Upper lobe of left lung (tissue), 6 donors: ENCODE measurements around the gene STARD5. TPM values are rescaled to one million over a fixed set of nuclear protein-coding genes. Genes with fewer than 3 reads are reported as not detected.

Experiments used
- ATAC-seq, 2 donors: fragments of 200-7000 bp; cut with Tn5 transposase; one replicate each; pipeline ENCODE4 v1.9.1; 2022; ENCODE audit warnings: mild to moderate bottlenecking in 2 of 2, moderate library complexity in 2 of 2; ENCODE audit not compliant: low FRiP score in 2 of 2
- DNase-seq, 2 donors: peaks; one replicate each; pipeline ENCODE4 v3.0.0-alpha.2; 2019 to 2020
- H3K27ac ChIP-seq, 4 donors: fragments of 200-600 bp; sonication (generic); one replicate each; pipeline ENCODE4 v1.5.1; 2016 to 2019
- H3K27me3 ChIP-seq, 4 donors: fragments of 200-600 bp; sonication (generic); one replicate each; pipeline ENCODE4 v1.5.1; 2017 to 2019
- H3K36me3 ChIP-seq, 4 donors: fragments of 200-600 bp; sonication (generic); one replicate each; pipeline ENCODE4 v1.5.1; 2016 to 2019
- H3K4me1 ChIP-seq, 4 donors: fragments of 200-600 bp; sonication (generic); one replicate each; pipeline ENCODE4 v1.5.1; 2018 to 2019
- H3K4me3 ChIP-seq, 4 donors: fragments of 200-600 bp; sonication (generic); one replicate each; pipeline ENCODE4 v1.5.1; 2017 to 2019; ENCODE audit warnings: mild to moderate bottlenecking in 2 of 4, moderate library complexity in 1 of 4
- H3K9me3 ChIP-seq, 4 donors: fragments of 200-600 bp; sonication (generic); one replicate each; pipeline ENCODE4 v1.5.1; 2018 to 2019
- EP300 ChIP-seq, 4 donors: sonication (generic); formaldehyde crosslinking; IDR thresholded peaks; one replicate each; pipeline ENCODE4 v1.5.1; 2017; ENCODE audit warnings: antibody characterized with exemption in 4 of 4, control low read depth in 2 of 4
- POLR2A ChIP-seq, 4 donors: fragments of 450-650 bp; IDR thresholded peaks; one replicate each; pipeline ENCODE4 v1.5.1; 2016 to 2017; ENCODE audit warnings: antibody characterized with exemption in 4 of 4, mild to moderate bottlenecking in 2 of 4
- POLR2AphosphoS5 ChIP-seq, 2 donors: sonication (generic); formaldehyde crosslinking; IDR thresholded peaks; one replicate each; pipeline ENCODE4 v1.5.1; 2017; ENCODE audit warnings: antibody characterized with exemption in 2 of 2
- WGBS, 2 donors: methylation state at CpG; one replicate each; pipeline ENCODE4 v1.1.5; 2017 to 2018; 5-methylcytosine and 5-hydroxymethylcytosine counted together
- total RNA-seq, 6 donors: library from RNA; depleted of rRNA in 4 of 6; stranded (reverse); fragments of >200 nt in 4 of 6; gene quantifications; one replicate each; pipeline versions ENCODE4 v1.1.0 to v1.2.1, GENCODE V29; 2016 to 2021
- TF ChIP-seq, protein P1 (sequence below), 6 experiments: fragments of 450-650 bp in 4 of 6; fragments of 200-600 bp in 2 of 6; sonication (generic) in 2 of 6; IDR thresholded peaks; one replicate each; pipeline ENCODE4 v1.5.1; 2016 to 2019; ENCODE audit warnings: antibody characterized with exemption in 6 of 6
- donor health status: DM: no; HTN: no; CAD: no; lungs with moderate emphysema.
- donor health status: DM: no; HTN: yes; CAD: no; lungs with severe emphysema.

STARD5 gene
- total RNA-seq, 6 donors from 2014 or later: 3.0 to 8.3 (median 5.6) TPM

DNA sequence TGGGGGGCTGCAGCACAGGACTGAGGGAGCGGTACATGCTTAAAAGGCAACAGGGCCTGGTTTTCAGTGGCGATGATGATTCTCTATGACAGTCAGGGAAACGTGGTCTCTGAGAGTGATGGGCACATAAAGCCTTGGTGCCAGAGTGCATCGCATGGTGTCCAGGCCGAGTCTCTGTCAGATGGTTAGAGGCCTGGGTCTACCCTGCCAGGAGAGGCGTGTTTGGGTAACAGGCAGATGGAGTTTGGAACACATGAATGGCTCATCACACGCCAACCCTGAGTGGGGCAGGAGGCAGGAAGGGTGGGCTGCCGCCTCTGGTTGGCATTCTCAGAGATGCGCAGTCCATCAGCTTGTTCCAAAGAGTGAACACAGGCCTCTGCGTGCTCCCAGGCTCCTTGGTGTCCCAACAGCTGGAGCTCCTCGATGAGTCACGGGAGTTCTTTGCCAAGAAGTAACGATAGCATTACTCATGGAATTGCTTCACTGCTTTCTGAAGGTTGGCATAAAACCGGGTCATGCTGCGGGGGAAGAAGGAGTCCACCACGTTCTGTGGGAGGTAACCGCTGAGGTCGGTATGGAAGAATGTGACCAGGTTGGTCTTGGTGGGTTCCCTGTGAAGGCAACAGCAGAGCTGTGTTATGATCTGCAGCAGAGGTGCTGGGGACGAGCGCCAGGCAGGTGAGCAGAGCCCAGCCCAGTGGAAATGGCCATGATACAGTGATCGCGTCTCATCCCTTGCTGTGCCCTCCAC is 11.0 kb downstream of the STARD5 start:
- Histone ChIP-seq H3K4me3 (no peak overlapping the region), H3K9me3 (no peaks in the 10 kb centered on the region), H3K4me1 (peaks cover 7 to 24% (median 15%) of the 10 kb centered on the region in 4 donors), H3K36me3 (peaks cover 4 to 60% (median 14%) of the 10 kb centered on the region in 4 donors), H3K27ac (peak overlapping the region; percentile 70 to 82 (median 78)), H3K27me3 (no peaks in the 10 kb centered on the region)
- TF ChIP-seq POLR2AphosphoS5 (IDR thresholded peaks at IDR 0.05) (peak; percentile 62 to 82), EP300 (IDR thresholded peaks at IDR 0.05) (peak in 2 of 4 donors; percentile 61 to 70), POLR2A (IDR thresholded peaks at IDR 0.05) (peak in 1 of 4 donors; percentile 54)
- TF ChIP-seq, protein P1, sequence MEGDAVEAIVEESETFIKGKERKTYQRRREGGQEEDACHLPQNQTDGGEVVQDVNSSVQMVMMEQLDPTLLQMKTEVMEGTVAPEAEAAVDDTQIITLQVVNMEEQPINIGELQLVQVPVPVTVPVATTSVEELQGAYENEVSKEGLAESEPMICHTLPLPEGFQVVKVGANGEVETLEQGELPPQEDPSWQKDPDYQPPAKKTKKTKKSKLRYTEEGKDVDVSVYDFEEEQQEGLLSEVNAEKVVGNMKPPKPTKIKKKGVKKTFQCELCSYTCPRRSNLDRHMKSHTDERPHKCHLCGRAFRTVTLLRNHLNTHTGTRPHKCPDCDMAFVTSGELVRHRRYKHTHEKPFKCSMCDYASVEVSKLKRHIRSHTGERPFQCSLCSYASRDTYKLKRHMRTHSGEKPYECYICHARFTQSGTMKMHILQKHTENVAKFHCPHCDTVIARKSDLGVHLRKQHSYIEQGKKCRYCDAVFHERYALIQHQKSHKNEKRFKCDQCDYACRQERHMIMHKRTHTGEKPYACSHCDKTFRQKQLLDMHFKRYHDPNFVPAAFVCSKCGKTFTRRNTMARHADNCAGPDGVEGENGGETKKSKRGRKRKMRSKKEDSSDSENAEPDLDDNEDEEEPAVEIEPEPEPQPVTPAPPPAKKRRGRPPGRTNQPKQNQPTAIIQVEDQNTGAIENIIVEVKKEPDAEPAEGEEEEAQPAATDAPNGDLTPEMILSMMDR (IDR thresholded peaks at IDR 0.05): no peak
- WGBS, 2 donors: 80 to 83% methylated on average over 15 to 22 of the region's 22 CpGs
- ATAC-seq (peak; percentile 58 to 91), DNase-seq (peak; percentile 33 to 74)

DNA sequence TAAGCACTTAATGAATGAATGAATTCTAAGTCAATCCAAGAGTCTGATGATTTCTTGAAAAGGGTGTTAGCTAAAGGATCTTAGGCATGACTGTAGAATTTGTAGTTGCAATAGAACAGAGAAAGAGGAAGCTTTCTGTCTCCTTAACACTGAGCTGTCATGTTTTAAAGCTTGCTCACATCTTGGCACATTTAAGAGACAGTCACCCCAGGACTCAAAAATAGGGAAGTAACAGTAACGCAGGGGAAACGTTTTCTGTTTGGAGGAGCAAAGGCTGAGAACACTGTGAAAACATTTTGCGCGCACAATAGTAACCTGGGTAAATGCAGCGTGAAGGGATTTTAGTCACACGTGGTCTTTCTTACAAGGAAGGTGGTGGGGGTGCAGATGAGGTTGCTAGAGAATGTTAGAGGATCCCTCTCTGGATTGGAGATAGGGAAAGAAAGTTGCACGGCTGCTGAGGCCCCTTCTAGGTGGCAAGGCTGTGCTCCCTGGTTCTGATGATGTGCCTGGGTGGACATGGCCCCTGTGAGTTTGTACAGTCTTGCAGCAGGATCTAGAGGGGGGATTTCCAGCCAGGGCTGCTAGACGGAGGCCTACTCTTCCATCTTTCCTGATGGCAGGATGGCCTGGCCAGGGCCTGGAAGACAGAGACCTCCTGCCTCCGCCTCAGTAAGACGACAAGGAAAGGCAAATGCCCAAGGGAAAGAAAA is 12.0 kb downstream of the STARD5 start:
- Histone ChIP-seq H3K4me3 (no peak overlapping the region), H3K27me3 (no peaks in the 10 kb centered on the region), H3K4me1 (peaks cover 7 to 24% (median 15%) of the 10 kb centered on the region in 4 donors), H3K9me3 (no peaks in the 10 kb centered on the region), H3K36me3 (peaks cover 8 to 67% (median 17%) of the 10 kb centered on the region in 4 donors), H3K27ac (peak overlapping the region; percentile 70 to 82 (median 78))
- ATAC-seq (peak; percentile 48 to 68), DNase-seq (no peak)
- WGBS, 2 donors: 65 to 66% methylated on average over 10 of the region's 10 CpGs
- peak in 1 of 2 donors; percentile 48 for TF ChIP-seq POLR2AphosphoS5 (IDR thresholded peaks at IDR 0.05)
- TF ChIP-seq POLR2A (IDR thresholded peaks at IDR 0.05): peak in 1 of 4 donors; percentile 17
- TF ChIP-seq EP300 (IDR thresholded peaks at IDR 0.05): no peak
- TF ChIP-seq, protein P1 (IDR thresholded peaks at IDR 0.05): no peak

DNA sequence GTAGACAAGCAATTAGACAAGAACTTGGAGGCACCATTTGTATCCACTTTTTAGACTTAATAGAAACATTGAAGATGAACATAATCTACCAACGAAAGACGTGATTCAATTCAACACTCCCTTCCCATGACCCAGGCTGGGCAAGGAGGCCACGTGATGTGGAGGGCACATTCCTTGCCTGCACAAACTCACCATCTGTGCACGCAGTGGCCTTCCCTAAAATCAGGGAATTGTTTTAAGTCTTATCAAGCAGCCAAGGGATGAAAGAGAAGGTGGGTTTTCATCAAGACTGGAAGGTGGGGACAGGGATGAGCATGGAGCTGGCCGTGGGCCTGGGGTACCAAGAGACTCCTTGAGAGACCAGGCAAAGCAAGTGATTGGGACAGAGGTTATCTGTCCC is 13.5 kb downstream of the STARD5 start:
- peak overlapping the region; percentile 61 to 79 (median 68) for H3K27ac ChIP-seq
- no peak for TF ChIP-seq POLR2A (IDR thresholded peaks at IDR 0.05)
- TF ChIP-seq EP300 (IDR thresholded peaks at IDR 0.05): no peak
- no peak for TF ChIP-seq POLR2AphosphoS5 (IDR thresholded peaks at IDR 0.05)
- TF ChIP-seq, protein P1 (IDR thresholded peaks at IDR 0.05): no peak
- 94 to 96% methylated on average over 5 of the region's 5 CpGs for WGBS, 2 donors
- H3K9me3 ChIP-seq: no peaks in the 10 kb centered on the region
- peaks cover 21 to 71% (median 29%) of the 10 kb centered on the region in 4 donors for H3K36me3 ChIP-seq
- no peak overlapping the region for H3K4me3 ChIP-seq
- no peak for ATAC-seq
- peaks cover 7 to 24% (median 15%) of the 10 kb centered on the region in 4 donors for H3K4me1 ChIP-seq
- no peak for DNase-seq
- no peaks in the 10 kb centered on the region for H3K27me3 ChIP-seq

DNA sequence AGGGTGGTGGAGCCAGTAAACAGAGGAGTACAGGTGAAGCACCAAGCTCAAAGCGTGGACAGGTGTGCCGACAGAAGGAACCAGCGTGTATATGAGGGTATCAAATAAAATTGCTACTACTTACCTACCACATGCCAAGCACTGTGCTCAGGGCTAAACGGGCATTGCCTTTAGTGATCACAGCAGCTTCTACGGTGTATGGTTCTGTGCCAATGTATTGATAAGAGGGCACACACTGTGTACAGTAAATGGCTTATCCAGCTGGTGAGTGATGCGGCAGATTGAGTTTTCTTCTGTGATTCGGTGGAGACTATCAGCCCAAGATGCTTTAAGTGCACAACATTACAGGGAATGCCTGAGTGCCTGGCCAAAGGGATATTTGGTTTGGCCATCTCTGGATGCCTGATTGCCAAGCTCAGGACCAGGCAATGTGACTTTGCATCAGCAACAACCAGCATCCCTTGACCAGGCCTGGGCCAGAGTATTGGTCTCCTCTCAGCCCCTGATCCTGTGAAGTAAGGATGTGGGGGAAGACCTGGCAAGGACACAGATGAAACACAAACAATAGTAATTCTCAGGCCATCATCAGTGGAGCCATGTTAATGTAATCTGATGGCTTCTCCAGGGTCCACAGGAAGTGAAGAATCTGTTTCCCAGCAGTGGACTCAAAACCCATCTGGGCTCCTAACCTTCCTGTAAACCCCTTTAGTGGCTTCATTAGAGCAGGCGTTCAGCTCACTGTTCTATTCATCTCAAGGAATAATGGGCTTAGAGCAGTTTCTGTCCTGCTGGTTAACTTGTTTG is 14.1 kb downstream of the STARD5 start:
- Histone ChIP-seq H3K27ac (no peak overlapping the region), H3K4me3 (no peak overlapping the region), H3K36me3 (peaks cover 21 to 77% (median 33%) of the 10 kb centered on the region in 4 donors), H3K9me3 (no peaks in the 10 kb centered on the region), H3K4me1 (peaks cover 7 to 24% (median 16%) of the 10 kb centered on the region in 4 donors), H3K27me3 (no peaks in the 10 kb centered on the region)
- TF ChIP-seq POLR2A (IDR thresholded peaks at IDR 0.05): no peak
- TF ChIP-seq EP300 (IDR thresholded peaks at IDR 0.05): no peak
- TF ChIP-seq, protein P1 (IDR thresholded peaks at IDR 0.05): no peak
- no peak for TF ChIP-seq POLR2AphosphoS5 (IDR thresholded peaks at IDR 0.05)
- DNase-seq (no peak), ATAC-seq (no peak)
- 92 to 94% methylated on average over 8 of the region's 8 CpGs for WGBS, 2 donors
